ENCODE results near the gene CPB2. TPM values are rescaled to one million over a fixed set of nuclear protein-coding genes. Genes with fewer than 3 reads are reported as not detected.

Gene CPB2
- total and polyA plus RNA-seq, 9 of the 15 experiments (the other 6 are each of a cell fraction or from before 2014, with no cell fraction given), result 0.03 to 0.16 (median 0.07) TPM; not detected in 6

- TF ChIP-seq, protein P1, sequence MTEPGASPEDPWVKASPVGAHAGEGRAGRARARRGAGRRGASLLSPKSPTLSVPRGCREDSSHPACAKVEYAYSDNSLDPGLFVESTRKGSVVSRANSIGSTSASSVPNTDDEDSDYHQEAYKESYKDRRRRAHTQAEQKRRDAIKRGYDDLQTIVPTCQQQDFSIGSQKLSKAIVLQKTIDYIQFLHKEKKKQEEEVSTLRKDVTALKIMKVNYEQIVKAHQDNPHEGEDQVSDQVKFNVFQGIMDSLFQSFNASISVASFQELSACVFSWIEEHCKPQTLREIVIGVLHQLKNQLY (CRISPR knock-in tag; conservative IDR thresholded peaks at IDR 0.05), result no peak
- no peak for TF ChIP-seq SMARCA4 (IDR thresholded peaks at IDR 0.05)
These were observed 2.6 kb downstream of the CPB2 start (continued) for GRCh38 chr13:46102255-46102605.

DNA sequence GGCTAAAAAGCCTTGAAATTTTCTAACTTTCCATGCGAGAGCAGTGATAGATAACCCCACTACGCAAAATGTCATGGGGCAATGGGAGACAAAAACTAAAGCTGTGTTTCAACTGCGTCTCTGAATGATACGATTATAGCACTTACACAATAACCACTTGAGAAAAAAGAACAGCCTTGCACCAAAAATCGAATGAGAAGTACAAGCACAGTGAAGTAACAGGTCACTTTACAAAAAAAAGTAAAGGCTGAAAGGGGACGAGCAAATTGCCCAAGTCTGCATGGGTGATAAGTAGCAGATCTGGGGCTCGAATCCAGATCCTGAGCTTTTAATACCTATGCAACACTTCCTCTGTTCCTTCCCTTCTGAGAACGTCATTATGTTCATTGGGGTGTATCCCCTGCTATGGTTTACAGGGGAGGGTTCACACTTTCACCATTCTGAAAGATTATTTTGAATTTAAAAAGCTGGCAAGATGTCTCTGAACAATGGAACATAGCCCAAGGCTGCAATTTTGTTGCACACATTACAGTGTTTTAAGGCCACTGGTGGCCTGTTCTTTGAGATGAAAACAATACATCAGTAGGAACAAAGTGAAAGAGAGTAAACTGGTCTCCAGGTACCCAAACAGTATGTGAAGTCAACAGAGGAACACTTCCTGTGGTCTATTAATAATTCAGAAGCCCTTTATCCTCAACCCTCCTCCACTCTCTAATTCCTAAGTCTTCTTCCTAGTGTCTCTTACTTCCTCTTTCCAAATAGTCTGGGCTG lies 3.2 kb downstream of the CPB2 start:
- ChIA-PET CTCF (ENCODE audit: low intra/inter-chr PET ratio) (no interaction called here), POLR2A (interaction anchor here (0.5 kb wide), 1 partner anchor 367 kb away, joined by 3 read pairs; no protein-coding TSS in a partner anchor)
- no peak for FAIRE-seq
- Histone ChIP-seq H3K27ac (ENCODE audit: extremely low read depth, low read depth, low read length) (no peak overlapping the region), H3K4me2 (ENCODE audit: insufficient read depth, low read length) (no peak overlapping the region), H4K20me1 (replicated peaks; ENCODE audit: control insufficient read depth, insufficient read depth, low read length) (no peaks in the 10 kb centered on the region), H2AFZ (ENCODE audit: low read depth, low read length) (no peak overlapping the region), H3K4me1 (replicated peaks in 1 of 2; ENCODE audit: control insufficient read depth in 2 of 2, insufficient read depth in 2 of 2, low read length in 2 of 2) (peaks cover 0 to 12% of the 10 kb centered on the region in 2 experiments; a peak in 2 of 5 replicates), H3K9me1 (ENCODE audit: control insufficient read depth, insufficient read depth, low read length) (no peaks in the 10 kb centered on the region), H3K4me3 (no peak overlapping the region), H3K9ac (ENCODE audit: insufficient read depth in 1 of 2, low read depth in 2 of 2, low read length in 2 of 2) (no peak overlapping the region), H3K27me3 (ENCODE audit: control insufficient read depth in 2 of 2, insufficient read depth in 2 of 2, low read length in 2 of 2) (no peaks in the 10 kb centered on the region), H3K36me3 (ENCODE audit: control insufficient read depth, insufficient read depth, low read length) (no peaks in the 10 kb centered on the region), H3K9me3 (replicated peaks; ENCODE audit: control insufficient read depth, insufficient read depth, low read depth, low read length) (no peaks in the 10 kb centered on the region), H3K79me2 (ENCODE audit: control insufficient read depth, insufficient read depth, low read length) (no peaks in the 10 kb centered on the region)
- no TSS peak for BruUV-seq (replicated peaks)
- no peak for DNase-seq (ENCODE audit: extremely low read depth in 1 of 4, low spot score in 3 of 4)
- no peak for TF ChIP-seq PCBP1 (IDR thresholded peaks at IDR 0.05; ENCODE audit: low read depth, low read length, poor library complexity, severe bottlenecking)
- TF ChIP-seq ZNF41 (CRISPR knock-in tag; conservative IDR thresholded peaks at IDR 0.05), result no peak
- TF ChIP-seq ZNF444 (CRISPR knock-in tag; IDR thresholded peaks at IDR 0.05), result no peak
- no peak for TF ChIP-seq ZFX (CRISPR knock-in tag; IDR thresholded peaks at IDR 0.05)
- TF ChIP-seq, protein P2, sequence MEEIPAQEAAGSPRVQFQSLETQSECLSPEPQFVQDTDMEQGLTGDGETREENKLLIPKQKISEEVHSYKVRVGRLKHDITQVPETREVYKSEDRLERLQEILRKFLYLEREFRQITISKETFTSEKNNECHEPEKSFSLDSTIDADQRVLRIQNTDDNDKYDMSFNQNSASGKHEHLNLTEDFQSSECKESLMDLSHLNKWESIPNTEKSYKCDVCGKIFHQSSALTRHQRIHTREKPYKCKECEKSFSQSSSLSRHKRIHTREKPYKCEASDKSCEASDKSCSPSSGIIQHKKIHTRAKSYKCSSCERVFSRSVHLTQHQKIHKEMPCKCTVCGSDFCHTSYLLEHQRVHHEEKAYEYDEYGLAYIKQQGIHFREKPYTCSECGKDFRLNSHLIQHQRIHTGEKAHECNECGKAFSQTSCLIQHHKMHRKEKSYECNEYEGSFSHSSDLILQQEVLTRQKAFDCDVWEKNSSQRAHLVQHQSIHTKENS (CRISPR knock-in tag; IDR thresholded peaks at IDR 0.05), result no peak
- TF ChIP-seq HDAC1 (IDR thresholded peaks at IDR 0.05), result no peak
- ATAC-seq, result no peak; the same call in 2 of the 3 replicates
- 44% methylated on average over 8 of the region's 8 CpGs for WGBS (ENCODE audit: insufficient coverage, low coverage, missing lambda C conversion rate)
- in situ Hi-C loops (cut with MboI), result no loop called here
- intact Hi-C loops (cut with micrococcal nuclease), result no loop called here
